AG10803 (cell line): ENCODE measurements around the gene TMEM214.

Experiments used
- DNase-seq: peaks from one replicate; pipeline ENCODE4 v3.0.0; 2010; ENCODE audit warnings: low read depth
- H3K4me3 ChIP-seq: 2 replicates; pipeline ENCODE4 v1.5.1; 2011; ENCODE audit warnings: mild to moderate bottlenecking, low read length, control low read depth
- TF ChIP-seq, protein P1 (sequence below): conservative IDR thresholded peaks from 2 replicates; pipeline ENCODE4 v1.5.1; 2011; ENCODE audit warnings: mild to moderate bottlenecking, low read length, control low read depth, inconsistent platforms

The TMEM214 gene

DNA sequence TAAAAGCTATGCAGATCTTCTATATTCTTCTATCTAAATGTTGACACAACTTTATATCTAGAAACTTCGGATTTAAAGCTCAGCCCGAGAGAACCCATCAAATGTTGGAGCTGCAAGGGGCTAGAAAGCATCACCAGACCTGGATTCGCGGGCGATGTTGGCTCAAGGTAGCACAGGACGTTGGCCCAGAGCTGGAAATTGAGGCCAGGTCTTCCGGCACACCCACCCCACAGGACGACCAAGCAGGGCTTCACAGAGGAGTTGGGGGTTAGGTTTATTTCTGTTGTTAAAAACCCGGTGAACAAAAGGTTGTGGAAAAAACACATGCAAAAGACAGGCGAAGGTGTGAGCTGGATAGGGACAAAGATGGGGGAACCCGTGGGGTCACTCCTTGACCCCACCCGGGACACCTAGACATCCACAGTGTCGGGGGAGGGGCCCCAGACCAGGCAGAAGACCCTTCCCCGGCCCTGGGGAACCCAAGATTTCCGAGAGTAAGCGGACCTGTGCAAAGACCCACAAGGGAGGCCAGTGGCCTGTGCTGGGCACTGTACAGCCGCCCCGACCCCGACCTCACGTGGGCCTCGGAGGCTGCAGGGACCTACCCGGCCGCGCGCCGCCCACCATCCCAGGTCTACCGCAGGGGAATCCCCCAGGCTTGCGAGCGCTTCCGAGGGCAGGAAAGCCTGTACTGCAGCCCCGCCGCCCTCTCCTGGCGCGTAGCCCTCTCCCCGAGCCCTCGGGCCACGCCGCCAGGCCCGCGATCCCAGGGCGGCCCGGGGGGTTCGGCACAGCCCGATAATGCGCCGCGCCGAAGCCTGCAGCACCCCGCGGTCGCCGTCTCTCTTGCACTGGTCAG, 16.9 kb downstream of the TMEM214 start:
- TF ChIP-seq, protein P1, sequence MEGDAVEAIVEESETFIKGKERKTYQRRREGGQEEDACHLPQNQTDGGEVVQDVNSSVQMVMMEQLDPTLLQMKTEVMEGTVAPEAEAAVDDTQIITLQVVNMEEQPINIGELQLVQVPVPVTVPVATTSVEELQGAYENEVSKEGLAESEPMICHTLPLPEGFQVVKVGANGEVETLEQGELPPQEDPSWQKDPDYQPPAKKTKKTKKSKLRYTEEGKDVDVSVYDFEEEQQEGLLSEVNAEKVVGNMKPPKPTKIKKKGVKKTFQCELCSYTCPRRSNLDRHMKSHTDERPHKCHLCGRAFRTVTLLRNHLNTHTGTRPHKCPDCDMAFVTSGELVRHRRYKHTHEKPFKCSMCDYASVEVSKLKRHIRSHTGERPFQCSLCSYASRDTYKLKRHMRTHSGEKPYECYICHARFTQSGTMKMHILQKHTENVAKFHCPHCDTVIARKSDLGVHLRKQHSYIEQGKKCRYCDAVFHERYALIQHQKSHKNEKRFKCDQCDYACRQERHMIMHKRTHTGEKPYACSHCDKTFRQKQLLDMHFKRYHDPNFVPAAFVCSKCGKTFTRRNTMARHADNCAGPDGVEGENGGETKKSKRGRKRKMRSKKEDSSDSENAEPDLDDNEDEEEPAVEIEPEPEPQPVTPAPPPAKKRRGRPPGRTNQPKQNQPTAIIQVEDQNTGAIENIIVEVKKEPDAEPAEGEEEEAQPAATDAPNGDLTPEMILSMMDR, result no peak
- H3K4me3 ChIP-seq, result peak overlapping the region; percentile 89
- DNase-seq, result no peak

DNA sequence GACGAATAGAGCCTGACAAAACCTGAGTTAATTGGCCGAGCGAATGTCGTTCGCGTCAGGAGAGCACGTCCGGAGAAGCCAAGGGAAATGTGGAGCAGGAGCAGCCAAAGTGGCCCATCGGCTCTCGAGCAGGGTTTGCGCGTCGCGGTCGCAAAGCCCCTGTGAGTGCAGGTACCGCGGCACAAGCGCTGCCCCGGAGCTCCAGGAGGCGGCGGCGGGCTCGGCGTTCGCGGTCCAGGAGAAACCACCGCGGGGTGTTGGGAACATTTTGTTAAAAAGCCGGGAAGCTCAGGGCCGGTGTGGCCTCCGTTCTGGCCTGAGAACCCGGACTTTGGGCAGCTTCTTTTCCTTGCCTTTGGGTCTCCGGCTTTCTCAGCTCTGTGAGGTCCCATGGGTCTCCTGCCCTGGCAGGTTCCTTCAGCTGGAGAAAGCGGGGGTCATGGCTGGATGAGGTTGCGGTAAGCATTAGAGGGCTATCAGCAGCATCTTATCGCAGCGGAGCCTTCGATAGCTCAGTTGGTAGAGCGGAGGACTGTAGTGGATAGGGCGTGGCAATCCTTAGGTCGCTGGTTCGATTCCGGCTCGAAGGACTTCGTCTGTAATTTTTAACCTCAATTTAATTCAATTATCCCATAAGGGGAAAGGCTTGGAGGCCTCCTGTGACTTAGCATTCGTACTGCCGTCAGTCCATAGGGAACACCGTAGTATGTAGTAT, 17.7 kb downstream of the TMEM214 start:
- H3K4me3 ChIP-seq, result peak overlapping the region; percentile 89
- TF ChIP-seq, protein P1, result peak; percentile 40
- DNase-seq, result peak; percentile 97

DNA sequence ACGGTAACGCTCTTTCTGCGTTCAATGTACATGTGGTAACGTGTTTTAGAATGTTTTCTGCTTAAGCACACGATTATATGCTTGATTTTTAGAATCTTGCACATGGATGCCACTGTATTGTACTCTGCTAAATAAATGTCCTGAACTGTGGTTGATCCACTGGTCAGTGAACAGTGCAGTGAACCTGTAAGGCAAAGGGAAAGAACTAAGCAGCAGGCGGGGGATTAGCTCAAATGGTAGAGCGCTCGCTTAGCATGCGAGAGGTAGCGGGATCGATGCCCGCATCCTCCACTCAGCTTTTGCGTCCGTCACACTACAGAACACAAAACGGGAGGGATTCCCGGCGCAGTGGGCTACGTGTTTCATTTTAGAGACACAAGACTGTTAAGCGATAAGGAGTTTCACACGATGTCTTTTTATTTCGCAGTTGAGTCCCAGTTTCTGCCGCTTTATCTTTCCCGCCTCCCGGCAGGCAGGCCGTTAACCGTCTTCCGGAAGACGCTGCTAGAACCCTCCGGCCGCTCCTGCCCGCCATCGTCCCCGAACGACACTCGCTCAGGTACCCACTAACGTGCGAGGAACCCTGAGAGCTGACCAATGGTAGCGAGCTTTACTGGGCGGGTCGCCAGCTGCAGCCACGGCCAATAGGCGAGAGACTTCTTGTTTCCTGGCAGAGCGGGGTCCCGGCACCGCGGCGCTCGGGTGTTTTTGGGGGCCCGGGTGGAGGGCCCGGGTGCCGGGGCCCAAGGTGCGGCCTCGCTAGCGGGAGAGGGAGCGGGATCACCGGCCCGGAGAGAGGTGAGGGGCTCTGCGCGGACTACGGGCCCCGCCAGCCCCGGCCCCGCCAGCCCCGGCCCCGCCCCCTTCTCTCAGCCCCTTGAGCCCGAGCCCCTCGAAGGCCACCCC, 18.5 kb downstream of the TMEM214 start, which contains the start of gene AGBL5:
TSS of gene AGBL5 (plus strand) at position 673 of the 906 bp plus-strand sequence. CDS start 1,291 bp downstream, outside the sequence.
- H3K4me3 ChIP-seq, result peak within 1 kb of the TSS; percentile 89
- peak; percentile 89 for DNase-seq
- TF ChIP-seq, protein P1, result no peak

DNA sequence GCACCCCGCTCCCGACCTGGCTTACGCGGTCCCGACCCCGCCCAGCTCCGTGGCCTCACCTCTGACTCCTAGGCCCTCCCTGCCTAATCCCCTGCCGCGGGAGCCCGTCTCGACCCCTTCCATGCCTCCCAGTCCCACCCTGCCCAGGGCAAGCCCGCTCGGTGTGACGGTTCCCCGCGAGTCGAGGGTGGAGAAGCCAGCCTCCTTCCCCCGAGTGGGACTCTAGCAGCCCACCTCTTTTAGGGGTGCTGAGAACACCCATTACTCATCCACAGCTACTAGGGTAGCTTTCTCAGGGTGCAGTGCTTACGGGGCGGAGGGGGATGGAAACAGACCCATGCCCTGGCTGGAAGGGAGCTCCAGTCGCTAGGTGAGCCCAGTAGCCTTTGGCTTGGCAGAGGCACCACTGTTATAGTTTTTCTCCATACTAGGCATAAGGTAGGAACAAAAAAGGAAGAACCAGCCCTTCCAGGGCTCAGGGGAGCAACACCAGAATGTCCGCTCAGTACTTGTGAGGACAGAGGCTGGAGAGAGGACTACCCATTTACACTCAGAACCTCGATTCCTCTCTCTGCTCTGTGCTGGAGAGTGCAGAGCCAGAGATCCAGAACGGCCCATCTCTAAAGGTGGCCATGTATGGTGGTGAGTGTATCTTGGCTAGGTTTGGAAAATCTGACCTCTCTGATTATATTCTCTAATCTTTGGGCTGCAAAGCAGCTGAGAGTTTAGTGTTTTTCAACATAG, 19.3 kb downstream of the TMEM214 start:
- TF ChIP-seq, protein P1, result no peak
- peak overlapping the region; percentile 89 for H3K4me3 ChIP-seq
- no peak for DNase-seq

DNA sequence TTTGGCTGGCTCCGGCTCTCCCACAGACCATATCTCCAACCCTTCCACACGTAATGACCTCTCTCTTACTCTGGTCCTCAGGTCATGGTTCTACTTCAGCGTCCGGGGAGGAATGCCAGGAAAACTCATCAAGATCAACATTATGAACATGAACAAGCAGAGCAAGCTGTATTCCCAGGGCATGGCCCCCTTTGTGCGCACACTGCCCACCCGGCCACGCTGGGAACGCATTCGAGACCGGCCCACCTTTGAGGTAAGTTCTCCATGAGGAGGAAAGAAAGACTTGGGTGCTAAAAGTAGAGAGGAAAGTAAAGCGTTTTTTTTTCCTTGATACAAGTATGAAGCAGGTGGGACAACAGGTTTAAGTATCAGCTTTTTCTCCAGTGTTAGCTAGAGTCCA, 20.6 kb downstream of the TMEM214 start:
- TF ChIP-seq, protein P1, result no peak
- no peak overlapping the region for H3K4me3 ChIP-seq
- DNase-seq, result no peak

DNA sequence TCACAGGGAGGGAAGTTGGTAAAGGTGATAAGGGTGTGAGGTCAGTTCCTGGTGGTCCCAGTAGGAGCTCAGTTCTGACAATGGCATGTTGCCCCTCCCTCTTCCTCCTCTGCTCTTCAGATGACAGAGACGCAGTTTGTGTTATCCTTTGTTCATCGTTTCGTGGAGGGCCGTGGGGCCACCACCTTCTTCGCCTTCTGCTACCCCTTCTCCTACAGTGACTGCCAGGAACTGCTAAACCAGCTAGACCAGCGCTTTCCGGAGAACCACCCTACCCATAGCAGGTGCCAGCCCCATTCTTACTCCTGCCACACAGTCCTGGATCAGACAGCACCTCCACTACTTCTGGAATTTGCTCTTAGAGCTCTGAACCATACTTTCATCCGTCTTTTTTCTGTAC, 21.0 kb downstream of the TMEM214 start:
- H3K4me3 ChIP-seq, result no peak overlapping the region
- no peak for DNase-seq
- TF ChIP-seq, protein P1, result no peak
